22Rv1 (cell line): ENCODE results near the gene SAAL1.

Source experiments
- H3K27ac ChIP-seq: fragments of 450-650 bp; 2 replicates; pipeline ENCODE4 v1.5.1; 2017
- ZFX ChIP-seq: fragments of 450-650 bp; IDR thresholded peaks from 2 replicates; pipeline ENCODE4 v1.6.1; 2017; ENCODE audit warnings: antibody characterized with exemption, borderline replicate concordance
- TF ChIP-seq, protein P1 (sequence below): fragments of 450-650 bp; IDR thresholded peaks from 2 replicates; pipeline ENCODE4 v1.5.1; 2017; ENCODE audit warnings: mild to moderate bottlenecking

The SAAL1 gene

DNA sequence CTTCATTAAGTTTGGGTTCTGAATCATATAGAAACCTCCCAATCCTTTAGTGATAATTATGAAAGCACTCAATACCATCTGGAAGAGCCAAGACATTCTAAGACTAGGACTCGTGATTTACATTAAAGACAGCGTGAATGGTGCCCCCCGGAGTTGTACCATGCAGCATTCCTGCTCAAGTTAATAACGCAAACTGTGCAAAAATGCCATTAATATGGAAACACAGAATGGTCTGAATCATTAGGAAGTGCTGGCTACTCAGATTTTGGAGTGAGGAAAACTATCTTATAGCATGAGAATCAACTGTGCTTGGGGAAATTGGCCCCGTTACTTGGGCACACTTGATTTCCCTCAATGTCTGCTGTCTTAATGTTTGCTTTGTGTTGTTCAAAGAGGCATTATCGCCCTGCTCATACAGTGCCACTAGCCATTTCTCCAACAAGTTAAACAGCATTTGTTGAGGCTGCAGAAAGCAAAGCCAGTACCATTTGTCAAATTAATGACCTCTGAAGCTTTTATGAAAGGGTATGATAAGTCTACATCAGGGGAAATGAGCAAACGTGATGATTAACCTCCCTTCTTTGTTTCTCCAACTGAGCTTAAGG, 41.3 kb downstream of the SAAL1 start:
- TF ChIP-seq, protein P1, sequence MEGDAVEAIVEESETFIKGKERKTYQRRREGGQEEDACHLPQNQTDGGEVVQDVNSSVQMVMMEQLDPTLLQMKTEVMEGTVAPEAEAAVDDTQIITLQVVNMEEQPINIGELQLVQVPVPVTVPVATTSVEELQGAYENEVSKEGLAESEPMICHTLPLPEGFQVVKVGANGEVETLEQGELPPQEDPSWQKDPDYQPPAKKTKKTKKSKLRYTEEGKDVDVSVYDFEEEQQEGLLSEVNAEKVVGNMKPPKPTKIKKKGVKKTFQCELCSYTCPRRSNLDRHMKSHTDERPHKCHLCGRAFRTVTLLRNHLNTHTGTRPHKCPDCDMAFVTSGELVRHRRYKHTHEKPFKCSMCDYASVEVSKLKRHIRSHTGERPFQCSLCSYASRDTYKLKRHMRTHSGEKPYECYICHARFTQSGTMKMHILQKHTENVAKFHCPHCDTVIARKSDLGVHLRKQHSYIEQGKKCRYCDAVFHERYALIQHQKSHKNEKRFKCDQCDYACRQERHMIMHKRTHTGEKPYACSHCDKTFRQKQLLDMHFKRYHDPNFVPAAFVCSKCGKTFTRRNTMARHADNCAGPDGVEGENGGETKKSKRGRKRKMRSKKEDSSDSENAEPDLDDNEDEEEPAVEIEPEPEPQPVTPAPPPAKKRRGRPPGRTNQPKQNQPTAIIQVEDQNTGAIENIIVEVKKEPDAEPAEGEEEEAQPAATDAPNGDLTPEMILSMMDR: no peak
- no peak for TF ChIP-seq ZFX
- H3K27ac ChIP-seq: peak overlapping the region; percentile 80

DNA sequence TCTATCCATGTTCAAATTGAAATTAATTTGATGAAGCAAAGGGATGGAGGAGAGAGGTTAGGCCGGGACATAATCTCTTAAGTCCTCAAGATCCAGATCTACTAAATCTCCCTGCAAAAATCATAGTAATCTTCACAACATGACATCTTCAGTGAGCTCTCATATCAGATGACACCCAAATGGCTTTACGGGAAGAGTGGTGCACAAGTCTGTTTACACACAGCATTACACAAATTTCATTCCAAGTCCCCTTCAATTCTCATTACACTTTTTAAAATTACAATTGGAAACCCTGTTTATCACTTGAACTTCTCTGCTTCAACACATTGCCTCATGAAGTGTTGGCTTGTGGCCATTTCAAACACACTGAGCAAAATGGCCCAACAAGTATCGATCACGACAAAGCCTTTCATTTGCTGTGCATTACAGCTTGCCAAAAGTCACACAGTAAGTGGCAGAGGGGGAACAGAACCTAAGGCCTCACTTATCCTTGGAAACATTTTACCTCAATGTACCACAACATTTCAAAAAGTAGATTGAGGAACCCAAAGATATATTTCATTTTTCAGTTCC, 41.9 kb downstream of the SAAL1 start:
- TF ChIP-seq ZFX: no peak
- TF ChIP-seq, protein P1: no peak
- H3K27ac ChIP-seq: peak overlapping the region; percentile 80

DNA sequence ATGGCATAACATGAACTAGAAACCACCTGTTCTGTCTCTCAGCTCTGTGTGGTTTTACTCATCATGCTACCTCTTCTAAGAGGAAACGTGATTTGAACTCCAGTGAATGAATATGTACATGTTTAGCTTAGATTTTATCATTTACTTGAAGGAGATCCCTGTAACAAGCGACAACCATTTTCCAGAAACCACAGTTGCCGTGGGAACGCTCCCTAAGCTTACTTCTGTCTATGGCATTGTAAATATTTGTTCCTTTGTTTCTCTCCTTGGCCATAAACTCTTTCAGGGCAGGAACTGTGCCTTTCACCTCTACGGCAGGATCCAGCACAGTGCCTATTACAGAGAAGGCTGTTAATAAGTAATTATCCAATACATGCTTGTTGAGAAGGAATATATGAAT, 42.8 kb downstream of the SAAL1 start:
- peak overlapping the region; percentile 80 for H3K27ac ChIP-seq
- TF ChIP-seq ZFX: no peak
- TF ChIP-seq, protein P1: no peak

DNA sequence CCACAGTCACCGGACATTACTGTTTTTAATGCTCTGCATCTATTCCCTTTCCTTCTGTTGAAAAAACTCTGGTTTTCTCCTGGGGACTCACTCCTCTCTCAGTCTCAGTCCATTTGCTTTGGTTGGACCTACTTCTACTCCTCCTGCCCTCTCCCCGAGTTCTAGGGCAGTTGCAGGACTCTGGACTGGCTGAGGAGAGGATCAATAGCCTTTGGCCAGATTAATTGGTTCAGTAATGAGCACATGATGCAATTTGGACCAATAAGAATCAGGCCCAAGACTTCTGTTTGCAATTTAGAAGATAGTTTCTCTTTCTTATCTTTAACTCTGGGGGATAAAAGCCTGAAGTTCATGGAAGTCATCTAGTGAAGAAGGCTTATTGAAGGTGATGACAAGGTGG, 44.5 kb downstream of the SAAL1 start:
- H3K27ac ChIP-seq: no peak overlapping the region
- TF ChIP-seq, protein P1: no peak
- TF ChIP-seq ZFX: no peak

DNA sequence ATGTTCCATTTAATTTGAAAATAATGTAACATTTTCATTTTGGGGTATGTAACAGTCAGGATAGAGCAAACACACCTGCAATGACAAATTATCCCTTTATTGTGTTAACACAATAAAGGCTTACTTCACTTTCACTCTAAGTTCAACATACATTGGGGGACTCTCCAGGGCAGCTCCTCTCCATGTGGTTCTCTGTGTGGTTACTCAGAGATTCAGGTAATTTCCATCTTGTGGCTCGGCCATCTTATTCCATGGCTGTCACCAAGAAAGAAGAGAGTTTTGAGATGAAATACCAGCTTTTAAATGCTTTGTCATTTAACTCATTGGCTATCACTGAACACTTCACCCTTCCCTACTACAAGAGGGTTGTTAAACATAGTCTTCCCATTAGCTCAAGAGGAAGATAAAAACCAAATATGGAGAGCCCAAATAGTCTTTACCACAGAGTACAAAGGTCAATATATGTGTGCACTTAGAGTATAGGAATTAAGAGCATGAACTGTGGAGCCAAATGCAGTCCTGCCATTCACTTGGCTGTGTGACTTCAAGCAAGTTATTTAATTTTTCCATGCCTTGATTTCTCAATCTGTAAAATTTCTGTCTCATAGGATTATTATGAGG, 49.2 kb downstream of the SAAL1 start:
- TF ChIP-seq, protein P1: no peak
- no peak for TF ChIP-seq ZFX
- H3K27ac ChIP-seq: 0 out of 2 replicates have a peak overlapping the region, but pooled peaks have one; percentile 8

DNA sequence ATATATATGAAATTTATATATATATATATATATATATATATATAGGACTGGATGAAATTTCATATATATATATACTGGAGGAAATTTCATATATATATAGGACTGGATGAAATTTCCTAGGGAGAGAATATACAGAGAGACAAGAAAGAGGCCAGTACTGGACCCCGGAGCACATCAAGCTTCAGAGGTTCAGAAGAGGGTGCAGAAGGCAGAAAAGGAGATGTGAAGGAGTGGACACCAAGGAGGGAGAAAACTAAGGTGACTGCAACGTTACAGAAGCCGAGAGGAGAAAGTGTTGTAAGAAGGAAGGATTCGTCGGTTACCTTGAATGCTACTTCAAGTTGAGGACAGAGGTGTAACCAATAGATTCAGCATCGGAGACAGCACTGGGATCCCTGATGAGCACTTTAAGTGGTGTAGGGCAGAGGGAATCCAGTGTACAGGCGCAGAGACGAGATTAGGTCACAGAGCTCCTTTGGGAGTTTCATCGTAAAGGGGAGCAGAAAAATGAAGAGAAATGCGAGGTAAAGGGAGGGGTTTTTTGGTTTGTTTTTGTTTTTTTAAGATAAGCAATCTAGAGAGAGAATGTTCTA, 51.3 kb downstream of the SAAL1 start:
- TF ChIP-seq, protein P1: no peak
- TF ChIP-seq ZFX: no peak
- no peak overlapping the region for H3K27ac ChIP-seq

DNA sequence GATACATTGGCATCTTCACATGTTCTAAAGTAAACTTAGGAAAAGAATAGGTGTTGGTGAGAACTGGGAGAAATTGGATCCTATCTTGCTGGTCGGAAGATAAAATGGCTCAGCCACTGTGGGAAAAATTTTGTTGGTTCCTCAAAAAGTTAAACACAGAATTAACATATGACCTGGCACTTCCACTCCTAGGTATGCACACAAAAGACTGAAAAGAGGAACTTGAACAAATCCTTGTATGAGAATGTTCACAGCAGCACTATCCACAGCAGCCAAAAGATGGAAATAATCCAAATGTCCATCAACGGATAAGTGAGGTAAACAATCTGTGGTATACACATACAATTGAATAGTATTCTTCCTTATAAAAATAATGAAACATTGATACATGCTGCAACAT, 55.0 kb downstream of the SAAL1 start:
- no peak for TF ChIP-seq ZFX
- TF ChIP-seq, protein P1: no peak
- H3K27ac ChIP-seq: no peak overlapping the region
